HepG2 (cell line): ENCODE measurements around the gene FETUB. TPM values are rescaled to one million over a fixed set of nuclear protein-coding genes. Genes with fewer than 3 reads are reported as not detected.

Experiments used
- ATAC-seq: fragments of 200-7000 bp; cut with Tn5 transposase; 3 replicates; pipeline ENCODE4 v1.9.1; 2020; ENCODE audit warnings: mild to moderate bottlenecking, moderate library complexity
- BruUV-seq: library from RNA; stranded (reverse); fragments of 400-500 nt; replicated peaks from 2 replicates; lab custom pipeline; 2021; lab: Mats Ljungman, UMichigan
- CTCF ChIA-PET: fragments of 300-600 bp; formaldehyde crosslinking; extraction: SDS; loops from one replicate; lab custom pipeline; 2021; ENCODE audit warnings: low total read pairs, inconsistent platforms, low intra/inter-chr PET ratio; lab: Yijun Ruan, JAX
- POLR2A ChIA-PET: fragments of 350-600 bp; sonication (Branson Sonifier 250); formaldehyde crosslinking; loops from one replicate; lab custom pipeline; 2020; ENCODE audit warnings: antibody characterized with exemption, inconsistent platforms; lab: Yijun Ruan, JAX
- DNase-seq: peaks from one replicate; pipeline ENCODE4 v3.0.0-alpha.2; 2015; ENCODE audit warnings: low spot score
- FAIRE-seq: peaks from 3 replicates; lab custom pipeline; 2011; peaks lifted over from hg19 to GRCh38; lab: Jason Lieb, UNC
- H2AFZ ChIP-seq: one replicate; pipeline ENCODE4 v1.6.1; 2011; ENCODE audit warnings: low read length, inconsistent platforms
- H3K27ac ChIP-seq: fragments of 300-600 bp; 3 replicates; pipeline ENCODE4 v1.8.0; 2011; ENCODE audit warnings: mixed run types, mild to moderate bottlenecking, mixed read lengths, low read length, inconsistent platforms; ENCODE audit not compliant: insufficient read depth; ENCODE audit errors: extremely low read length
- H3K27me3 ChIP-seq, 2 experiments: fragments of 200-600 bp in 1 of 2; 2 replicates in 1 of 2; 3 replicates in 1 of 2; pipeline versions ENCODE4 v1.6.0 to v1.8.0; 2011; ENCODE audit warnings: low read length in 2 of 2, mild to moderate bottlenecking in 2 of 2, moderate library complexity in 2 of 2, inconsistent platforms in 1 of 2; ENCODE audit not compliant: insufficient read depth in 2 of 2, control insufficient read depth in 1 of 2
- H3K36me3 ChIP-seq, 2 experiments: fragments of 200-600 bp in 1 of 2; replicated peaks in 1 of 2; 2 replicates in 1 of 2; 3 replicates in 1 of 2; pipeline versions ENCODE4 v1.5.1 to v1.8.0; 2011; ENCODE audit warnings: low read length in 2 of 2, inconsistent platforms in 1 of 2; ENCODE audit not compliant: insufficient read depth in 2 of 2, control insufficient read depth in 1 of 2
- H3K4me1 ChIP-seq: 2 replicates; pipeline ENCODE4 v1.5.1; 2012; ENCODE audit warnings: low read length, inconsistent platforms; ENCODE audit not compliant: insufficient read depth
- H3K4me2 ChIP-seq: 2 replicates; pipeline ENCODE4 v1.6.0; 2011; ENCODE audit warnings: low read depth, low read length, inconsistent platforms
- H3K4me3 ChIP-seq, 3 experiments: fragments of 200-600 bp in 1 of 3; sonication (generic), shearing (Covaris generic) in 1 of 3; replicated peaks in 1 of 3; 2 replicates each; pipeline ENCODE4 v1.5.1; 2011 to 2016; ENCODE audit warnings: low read length in 3 of 3, inconsistent platforms in 2 of 3, low read depth in 2 of 3, mild to moderate bottlenecking in 2 of 3, control low read depth in 1 of 3, mixed read lengths in 1 of 3; ENCODE audit not compliant: insufficient read depth in 1 of 3
- H3K79me2 ChIP-seq: one replicate; pipeline ENCODE4 v1.6.1; 2011; ENCODE audit warnings: low read length, inconsistent platforms; ENCODE audit not compliant: insufficient read depth
- H3K9ac ChIP-seq: 2 replicates; pipeline ENCODE4 v1.6.0; 2011; ENCODE audit warnings: mild to moderate bottlenecking, low read depth, low read length, inconsistent platforms; ENCODE audit not compliant: insufficient read depth
- H3K9me3 ChIP-seq: 2 replicates; pipeline ENCODE4 v1.5.1; 2012; ENCODE audit warnings: mild to moderate bottlenecking, low read length
- H4K20me1 ChIP-seq: 2 replicates; pipeline ENCODE4 v1.6.0; 2011; ENCODE audit warnings: inconsistent platforms, mild to moderate bottlenecking, low read length, moderate library complexity; ENCODE audit not compliant: insufficient read depth
- ATF1 ChIP-seq: IDR thresholded peaks from 2 replicates; pipeline ENCODE4 v1.6.1; 2016; ENCODE audit warnings: mild to moderate bottlenecking, control low read depth
- EHMT2 ChIP-seq: fragments of 200-600 bp; sonication (generic); IDR thresholded peaks from 2 replicates; pipeline ENCODE4 v1.7.0; 2017; ENCODE audit warnings: antibody characterized with exemption, low read depth, low read length, borderline replicate concordance
- GLI4 ChIP-seq: sonication (generic); formaldehyde crosslinking; IDR thresholded peaks from 2 replicates; pipeline ENCODE4 v1.5.1; 2020; ENCODE audit warnings: missing genetic modification reagents, mild to moderate bottlenecking, moderate library complexity, borderline replicate concordance
- JUNB ChIP-seq: sonication (generic); formaldehyde crosslinking; IDR thresholded peaks from 2 replicates; pipeline ENCODE4 v1.8.0; 2022; ENCODE audit warnings: missing genetic modification reagents, mild to moderate bottlenecking, borderline replicate concordance
- KLF6 ChIP-seq: IDR thresholded peaks from 2 replicates; pipeline ENCODE4 v1.8.0; 2016; ENCODE audit warnings: missing biosample characterization, missing genetic modification reagents
- MTF1 ChIP-seq: sonication (generic); formaldehyde crosslinking; IDR thresholded peaks from 2 replicates; pipeline ENCODE4 v1.5.0; 2020; ENCODE audit warnings: missing genetic modification reagents
- NR2F6 ChIP-seq, 2 experiments: IDR thresholded peaks; 2 replicates each; pipeline ENCODE4 v1.6.1; 2016; ENCODE audit warnings: antibody characterized with exemption in 1 of 2, mild to moderate bottlenecking in 1 of 2
- RCOR2 ChIP-seq: IDR thresholded peaks from 2 replicates; pipeline ENCODE4 v1.6.1; 2016; ENCODE audit warnings: missing biosample characterization, missing genetic modification reagents
- SMARCC2 ChIP-seq: fragments of 450-650 bp; IDR thresholded peaks from 2 replicates; pipeline ENCODE4 v1.6.1; 2017; ENCODE audit warnings: antibody characterized with exemption, mild to moderate bottlenecking
- SP2 ChIP-seq: sonication (generic); formaldehyde crosslinking; IDR thresholded peaks from 2 replicates; pipeline ENCODE4 v1.5.1; 2020; ENCODE audit warnings: mild to moderate bottlenecking, missing genetic modification reagents
- TAF15 ChIP-seq: fragments of 200-400 bp; formaldehyde crosslinking; IDR thresholded peaks from one replicate; pipeline ENCODE4 v1.6.1; 2018; ENCODE audit warnings: mild to moderate bottlenecking, low read depth, low read length; ENCODE audit not compliant: poor library complexity, severe bottlenecking
- ZMYM3 ChIP-seq: sonication (generic); formaldehyde crosslinking; IDR thresholded peaks from 2 replicates; pipeline ENCODE4 v1.5.1; 2020; ENCODE audit warnings: mild to moderate bottlenecking, missing genetic modification reagents
- ZNF232 ChIP-seq: sonication (generic); formaldehyde crosslinking; IDR thresholded peaks from 2 replicates; pipeline ENCODE4 v1.4.0; 2020; ENCODE audit warnings: missing genetic modification reagents, borderline replicate concordance
- ZNF343 ChIP-seq: sonication (generic); formaldehyde crosslinking; IDR thresholded peaks from 2 replicates; pipeline ENCODE4 v1.4.0; 2020; ENCODE audit warnings: mild to moderate bottlenecking, missing genetic modification reagents
- ZNF354B ChIP-seq: sonication (generic); formaldehyde crosslinking; IDR thresholded peaks from 2 replicates; pipeline ENCODE4 v1.8.0; 2022; ENCODE audit warnings: mild to moderate bottlenecking, missing genetic modification reagents
- ZNF879 ChIP-seq: sonication (generic); formaldehyde crosslinking; IDR thresholded peaks from 2 replicates; pipeline ENCODE4 v1.8.1; 2023; ENCODE audit warnings: missing genetic modification reagents
- WGBS: methylation state at CpG from one replicate; pipeline ENCODE4 v1.1.6; 2017; ENCODE audit warnings: low lambda C conversion rate; 5-methylcytosine and 5-hydroxymethylcytosine counted together
- in situ Hi-C: cut with HindIII; loops from 2 replicates; pipeline ENCODE4 v1.10.0; 2017; ENCODE audit warnings: low pct_unique_long_range_greater_than_20kb; ENCODE audit not compliant: extremely low pct_ligation_motif_present
- intact Hi-C: fragments of 100-400 bp; cut with micrococcal nuclease; formaldehyde crosslinking; loops from one replicate; pipeline ENCODE4 v1.10.0; 2022; ENCODE audit not compliant: unreplicated experiment
- polyA plus RNA-seq, 8 experiments: library from polyadenylated mRNA; depleted of rRNA in 3 of 8; stranded (reverse) in 7 of 8; unstranded in 1 of 8; fragments of >200 nt; fragmentation: Illumina TruSeq in 4 of 8; extraction: Trizol in 4 of 8; gene quantifications; 2 replicates each; pipeline versions ENCODE4 v1.2.1 to v1.2.3, GENCODE V29; 2011 to 2016; ENCODE audit warnings: low read depth in 4 of 8, missing spikeins in 1 of 8, mixed read lengths in 1 of 8; ENCODE audit not compliant: insufficient read depth in 1 of 8
- total RNA-seq, 5 experiments: library from RNA; depleted of rRNA; stranded (reverse); fragments of >200 nt; fragmentation: Illumina TruSeq; extraction: Trizol; gene quantifications; 2 replicates each; pipeline ENCODE4 v1.2.3, GENCODE V29; 2016; ENCODE audit warnings: low read depth in 1 of 5
- TF ChIP-seq, protein P1 (sequence below): sonication (generic); formaldehyde crosslinking; conservative IDR thresholded peaks from 2 replicates; pipeline ENCODE4 v1.4.0; 2020; ENCODE audit warnings: missing genetic modification reagents
- TF ChIP-seq, protein P2 (sequence below): sonication (generic); formaldehyde crosslinking; IDR thresholded peaks from 2 replicates; pipeline ENCODE4 v1.4.0; 2020; ENCODE audit warnings: mild to moderate bottlenecking, low read depth, missing genetic modification reagents
- TF ChIP-seq, protein P3 (sequence below): sonication (generic); formaldehyde crosslinking; IDR thresholded peaks from 2 replicates; pipeline ENCODE4 v1.8.0; 2022; ENCODE audit warnings: mild to moderate bottlenecking, missing genetic modification reagents, borderline replicate concordance

The FETUB gene
- total and polyA plus RNA-seq, 2 of the 13 experiments (the other 11 are each of a cell fraction or from before 2014, with no cell fraction given): 2.1 to 4.4 TPM

DNA sequence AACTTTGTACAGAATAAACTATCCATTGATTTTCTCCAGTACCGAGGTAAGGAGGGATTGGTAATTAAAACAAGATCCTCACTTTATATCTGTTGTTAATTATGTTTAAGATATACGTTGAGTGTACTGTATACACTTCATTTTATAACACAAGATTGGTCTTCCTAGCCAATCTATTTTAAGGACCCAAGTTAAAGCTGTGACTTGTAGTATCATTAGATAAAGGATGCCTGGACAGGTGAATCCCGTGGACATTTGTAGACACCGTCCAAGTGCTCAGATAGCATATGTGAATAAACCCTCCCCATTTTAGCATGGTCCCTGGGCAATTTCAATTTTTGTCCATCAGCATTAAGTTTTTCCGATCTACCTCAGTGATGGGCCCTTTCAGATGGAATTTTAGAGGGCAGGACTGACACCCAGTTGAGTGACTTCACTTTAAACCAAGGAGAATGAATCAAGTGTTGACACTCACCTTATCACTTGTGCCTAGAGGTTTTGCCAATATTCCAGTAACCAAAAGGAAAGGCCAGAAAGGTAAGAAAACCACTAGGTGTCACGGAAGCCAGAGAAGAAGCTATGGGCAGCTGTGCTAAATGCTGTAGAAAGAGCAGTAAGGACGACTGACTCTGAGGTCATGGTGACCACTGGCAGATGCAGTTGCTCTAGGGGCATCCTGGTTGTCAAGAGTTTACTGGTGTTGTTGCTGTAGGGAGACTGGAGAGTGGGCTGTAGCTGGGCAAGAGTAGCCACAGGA lies 18.1 kb upstream of the FETUB start:
- in situ Hi-C loops (no loop called here), intact Hi-C loops (loop anchor here (2.0 kb wide), 1 partner anchor 131 kb away; no protein-coding TSS in a partner anchor)
- Histone ChIP-seq H3K4me3 (no peak overlapping the region), H4K20me1 (peaks cover 56% of the 10 kb centered on the region), H3K4me1 (peaks cover 9% of the 10 kb centered on the region; the same call in 1 of the 2 replicates), H3K9ac (no peak overlapping the region), H3K27ac (peak overlapping the region; percentile 3), H2AFZ (no peak overlapping the region), H3K79me2 (no peaks in the 10 kb centered on the region), H3K36me3 (peaks cover 9 to 23% of the 10 kb centered on the region in 2 experiments), H3K27me3 (no peaks in the 10 kb centered on the region), H3K9me3 (no peaks in the 10 kb centered on the region), H3K4me2 (no peak overlapping the region)
- FAIRE-seq (peak; percentile 46), DNase-seq (no peak), ATAC-seq (peak; percentile 24)
- ChIA-PET CTCF (no interaction called here), POLR2A (interaction anchor here (0.7 to 27.1 kb wide), 14 partner anchors 9 to 258 kb away, joined by 3 to 854 read pairs (median 4); partner anchors contain the start of genes AHSG, DNAJB11 and HRG)
- 80% methylated on average over 7 of the region's 7 CpGs for WGBS
- no TSS peak for BruUV-seq
- TF ChIP-seq ATF1: 0 out of 2 replicates have a peak, but pooled peaks have one; percentile 31
- no peak for TF ChIP-seq SP2
- TF ChIP-seq ZNF343: no peak
- TF ChIP-seq KLF6: no peak
- TF ChIP-seq ZMYM3 (CRISPR knock-in tag): no peak
- no peak for TF ChIP-seq GLI4
- TF ChIP-seq TAF15: no peak
- TF ChIP-seq EHMT2: no peak
- peak; percentile 33; the same call in 1 of the 2 replicates for TF ChIP-seq ZNF232 (CRISPR knock-in tag)
- TF ChIP-seq ZNF354B (CRISPR knock-in tag): no peak
- TF ChIP-seq RCOR2 (CRISPR knock-in tag): no peak
- TF ChIP-seq, protein P1, sequence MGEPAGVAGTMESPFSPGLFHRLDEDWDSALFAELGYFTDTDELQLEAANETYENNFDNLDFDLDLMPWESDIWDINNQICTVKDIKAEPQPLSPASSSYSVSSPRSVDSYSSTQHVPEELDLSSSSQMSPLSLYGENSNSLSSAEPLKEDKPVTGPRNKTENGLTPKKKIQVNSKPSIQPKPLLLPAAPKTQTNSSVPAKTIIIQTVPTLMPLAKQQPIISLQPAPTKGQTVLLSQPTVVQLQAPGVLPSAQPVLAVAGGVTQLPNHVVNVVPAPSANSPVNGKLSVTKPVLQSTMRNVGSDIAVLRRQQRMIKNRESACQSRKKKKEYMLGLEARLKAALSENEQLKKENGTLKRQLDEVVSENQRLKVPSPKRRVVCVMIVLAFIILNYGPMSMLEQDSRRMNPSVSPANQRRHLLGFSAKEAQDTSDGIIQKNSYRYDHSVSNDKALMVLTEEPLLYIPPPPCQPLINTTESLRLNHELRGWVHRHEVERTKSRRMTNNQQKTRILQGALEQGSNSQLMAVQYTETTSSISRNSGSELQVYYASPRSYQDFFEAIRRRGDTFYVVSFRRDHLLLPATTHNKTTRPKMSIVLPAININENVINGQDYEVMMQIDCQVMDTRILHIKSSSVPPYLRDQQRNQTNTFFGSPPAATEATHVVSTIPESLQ (CRISPR knock-in tag): 0 out of 2 replicates have a peak, but pooled peaks have one; percentile 67
- no peak; the same call in 1 of the 2 replicates for TF ChIP-seq JUNB (CRISPR knock-in tag)
- TF ChIP-seq, protein P2, sequence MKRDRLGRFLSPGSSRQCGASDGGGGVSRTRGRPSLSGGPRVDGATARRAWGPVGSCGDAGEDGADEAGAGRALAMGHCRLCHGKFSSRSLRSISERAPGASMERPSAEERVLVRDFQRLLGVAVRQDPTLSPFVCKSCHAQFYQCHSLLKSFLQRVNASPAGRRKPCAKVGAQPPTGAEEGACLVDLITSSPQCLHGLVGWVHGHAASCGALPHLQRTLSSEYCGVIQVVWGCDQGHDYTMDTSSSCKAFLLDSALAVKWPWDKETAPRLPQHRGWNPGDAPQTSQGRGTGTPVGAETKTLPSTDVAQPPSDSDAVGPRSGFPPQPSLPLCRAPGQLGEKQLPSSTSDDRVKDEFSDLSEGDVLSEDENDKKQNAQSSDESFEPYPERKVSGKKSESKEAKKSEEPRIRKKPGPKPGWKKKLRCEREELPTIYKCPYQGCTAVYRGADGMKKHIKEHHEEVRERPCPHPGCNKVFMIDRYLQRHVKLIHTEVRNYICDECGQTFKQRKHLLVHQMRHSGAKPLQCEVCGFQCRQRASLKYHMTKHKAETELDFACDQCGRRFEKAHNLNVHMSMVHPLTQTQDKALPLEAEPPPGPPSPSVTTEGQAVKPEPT (CRISPR knock-in tag): no peak
- TF ChIP-seq, protein P3, sequence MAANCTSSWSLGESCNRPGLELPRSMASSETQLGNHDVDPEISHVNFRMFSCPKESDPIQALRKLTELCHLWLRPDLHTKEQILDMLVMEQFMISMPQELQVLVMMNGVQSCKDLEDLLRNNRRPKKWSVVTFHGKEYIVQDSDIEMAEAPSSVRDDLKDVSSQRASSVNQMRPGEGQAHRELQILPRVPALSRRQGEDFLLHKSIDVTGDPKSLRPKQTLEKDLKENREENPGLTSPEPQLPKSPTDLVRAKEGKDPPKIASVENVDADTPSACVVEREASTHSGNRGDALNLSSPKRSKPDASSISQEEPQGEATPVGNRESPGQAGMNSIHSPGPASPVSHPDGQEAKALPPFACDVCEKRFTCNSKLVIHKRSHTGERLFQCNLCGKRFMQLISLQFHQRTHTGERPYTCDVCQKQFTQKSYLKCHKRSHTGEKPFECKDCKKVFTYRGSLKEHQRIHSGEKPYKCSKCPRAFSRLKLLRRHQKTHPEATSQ (CRISPR knock-in tag): no peak; the same call in 1 of the 2 replicates
- TF ChIP-seq MTF1 (CRISPR knock-in tag): no peak
- 0 out of 2 replicates have a peak, but pooled peaks have one; percentile 3 for TF ChIP-seq NR2F6 (IDR thresholded peaks at IDR 0.05)
- no peak for TF ChIP-seq NR2F6 (CRISPR knock-in tag; IDR thresholded peaks at IDR 0.05)
- TF ChIP-seq SMARCC2: no peak
- no peak for TF ChIP-seq ZNF879 (CRISPR knock-in tag)
